ENCODE results near the gene SVOPL.

The SVOPL gene

DNA sequence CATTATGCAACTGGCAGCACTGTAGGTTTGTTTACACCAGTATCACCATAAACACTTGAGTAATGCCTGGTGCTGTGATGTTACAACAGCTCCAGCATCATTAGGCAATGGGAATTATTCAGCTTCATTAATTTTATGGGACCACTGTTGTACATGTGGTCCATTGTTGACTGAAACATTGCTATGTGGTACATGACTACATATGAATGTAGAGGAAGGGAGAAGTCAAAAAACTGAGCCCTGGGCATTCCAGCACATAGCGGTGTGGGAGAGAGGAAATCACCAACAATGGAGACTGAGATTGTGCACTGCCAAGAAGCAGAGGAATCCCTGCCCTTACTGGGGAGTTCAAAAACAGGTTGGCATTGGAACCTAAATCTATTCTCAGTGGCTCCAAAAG is 152.1 kb downstream of the SVOPL start:
- TF ChIP-seq, protein P1, sequence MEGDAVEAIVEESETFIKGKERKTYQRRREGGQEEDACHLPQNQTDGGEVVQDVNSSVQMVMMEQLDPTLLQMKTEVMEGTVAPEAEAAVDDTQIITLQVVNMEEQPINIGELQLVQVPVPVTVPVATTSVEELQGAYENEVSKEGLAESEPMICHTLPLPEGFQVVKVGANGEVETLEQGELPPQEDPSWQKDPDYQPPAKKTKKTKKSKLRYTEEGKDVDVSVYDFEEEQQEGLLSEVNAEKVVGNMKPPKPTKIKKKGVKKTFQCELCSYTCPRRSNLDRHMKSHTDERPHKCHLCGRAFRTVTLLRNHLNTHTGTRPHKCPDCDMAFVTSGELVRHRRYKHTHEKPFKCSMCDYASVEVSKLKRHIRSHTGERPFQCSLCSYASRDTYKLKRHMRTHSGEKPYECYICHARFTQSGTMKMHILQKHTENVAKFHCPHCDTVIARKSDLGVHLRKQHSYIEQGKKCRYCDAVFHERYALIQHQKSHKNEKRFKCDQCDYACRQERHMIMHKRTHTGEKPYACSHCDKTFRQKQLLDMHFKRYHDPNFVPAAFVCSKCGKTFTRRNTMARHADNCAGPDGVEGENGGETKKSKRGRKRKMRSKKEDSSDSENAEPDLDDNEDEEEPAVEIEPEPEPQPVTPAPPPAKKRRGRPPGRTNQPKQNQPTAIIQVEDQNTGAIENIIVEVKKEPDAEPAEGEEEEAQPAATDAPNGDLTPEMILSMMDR (conservative IDR thresholded peaks at IDR 0.05), result no peak
- no peak overlapping the region for H3K27ac ChIP-seq

DNA sequence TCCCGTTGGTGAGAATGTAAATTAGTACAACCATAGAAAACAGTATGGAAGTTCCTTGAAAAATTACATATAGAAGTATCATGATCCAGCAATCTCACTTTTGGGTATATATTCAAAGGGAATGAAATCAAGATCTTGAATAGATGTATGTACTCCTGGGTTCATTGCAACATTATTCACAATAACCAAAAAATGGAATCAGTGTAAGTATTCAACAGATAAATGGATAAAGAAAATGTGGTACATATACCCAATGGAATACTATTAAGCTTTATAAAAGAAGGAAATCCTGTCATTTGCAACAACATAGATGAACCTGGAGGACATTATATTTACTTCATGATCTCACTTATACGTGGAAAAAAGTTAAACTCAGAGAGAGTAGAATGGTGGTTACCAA is 154.3 kb downstream of the SVOPL start:
- H3K27ac ChIP-seq, result no peak overlapping the region
- TF ChIP-seq, protein P1 (conservative IDR thresholded peaks at IDR 0.05), result no peak

DNA sequence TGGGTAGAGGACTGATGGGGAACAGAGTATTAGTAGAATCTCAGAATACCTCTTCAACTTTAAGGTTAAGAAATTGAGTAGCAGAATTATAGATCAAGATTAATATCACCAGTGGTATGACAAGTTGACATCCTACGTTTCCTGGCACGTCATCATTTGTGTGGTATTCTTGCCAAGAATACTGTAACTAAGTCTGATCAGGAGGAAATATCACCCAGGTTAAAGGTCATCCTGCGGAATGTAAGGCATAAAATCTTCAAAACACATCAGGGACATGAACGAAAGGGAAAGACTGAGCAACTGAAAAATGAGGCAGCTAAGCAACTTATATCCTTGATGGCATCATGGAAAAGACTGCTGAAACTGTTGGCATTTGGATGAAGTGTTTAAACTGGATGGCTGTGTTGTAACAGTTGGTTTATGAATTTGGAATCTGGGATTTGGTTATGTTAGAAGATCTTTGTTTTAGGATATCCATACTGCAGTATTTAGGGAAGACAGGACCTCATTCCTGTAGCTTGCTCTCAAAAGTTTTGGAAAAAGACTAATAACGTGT is 155.0 kb downstream of the SVOPL start:
- TF ChIP-seq, protein P1 (conservative IDR thresholded peaks at IDR 0.05), result no peak
- H3K27ac ChIP-seq, result no peak overlapping the region

DNA sequence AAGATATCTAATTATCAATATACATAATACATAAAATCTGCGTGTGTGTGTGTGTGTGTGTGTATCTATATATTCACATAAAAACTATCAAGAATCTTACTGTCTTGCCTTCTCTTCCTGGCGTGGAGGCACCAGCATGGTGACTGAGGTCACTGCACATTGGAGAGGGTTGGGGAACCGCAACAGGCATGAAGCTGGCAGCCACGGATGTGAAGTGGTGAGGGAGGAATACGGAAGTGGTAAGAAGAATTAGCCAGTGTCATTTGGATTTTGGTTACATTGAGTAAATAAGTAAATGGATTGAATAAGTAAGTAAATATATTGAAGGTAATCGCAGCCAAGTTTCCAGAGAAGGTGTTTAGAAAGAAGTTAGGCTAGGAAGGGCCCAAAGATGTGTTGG is 156.0 kb downstream of the SVOPL start:
- TF ChIP-seq, protein P1 (conservative IDR thresholded peaks at IDR 0.05), result no peak
- H3K27ac ChIP-seq, result no peak overlapping the region
